Neuronal stem cell (in vitro differentiated cells): ENCODE data around the gene RUNX1.

Experiments used
- DNase-seq: peaks from one replicate; pipeline ENCODE4 v3.0.0-alpha.2; 2013; ENCODE audit warnings: low spot score
- H2AFZ ChIP-seq: one replicate; pipeline ENCODE4 v1.6.1; 2013; ENCODE audit warnings: mild to moderate bottlenecking, low read length, inconsistent platforms
- H2AK5ac ChIP-seq: 2 replicates; pipeline ENCODE4 v1.6.1; 2013; ENCODE audit warnings: low read depth, mild to moderate bottlenecking, inconsistent platforms, low read length, moderate library complexity, mixed read lengths
- H2BK120ac ChIP-seq: 2 replicates; pipeline ENCODE4 v1.6.1; 2013; ENCODE audit warnings: low read depth, mild to moderate bottlenecking, inconsistent platforms, low read length, moderate library complexity, mixed read lengths
- H2BK12ac ChIP-seq: one replicate; pipeline ENCODE4 v1.6.1; 2013; ENCODE audit warnings: low read length, inconsistent platforms
- H2BK15ac ChIP-seq: 2 replicates; pipeline ENCODE4 v1.6.1; 2013; ENCODE audit warnings: mild to moderate bottlenecking, low read length, inconsistent platforms, mixed read lengths
- H2BK5ac ChIP-seq: one replicate; pipeline ENCODE4 v1.6.1; 2013; ENCODE audit warnings: inconsistent platforms, mild to moderate bottlenecking, low read length, moderate library complexity
- H3K14ac ChIP-seq: one replicate; pipeline ENCODE4 v1.6.1; 2013; ENCODE audit warnings: low read length, inconsistent platforms
- H3K18ac ChIP-seq: 2 replicates; pipeline ENCODE4 v1.6.1; 2013; ENCODE audit warnings: low read length, inconsistent platforms
- H3K23ac ChIP-seq: 2 replicates; pipeline ENCODE4 v1.6.1; 2013; ENCODE audit warnings: low read depth, mild to moderate bottlenecking, mixed read lengths, low read length, inconsistent platforms; ENCODE audit not compliant: poor library complexity
- H3K27ac ChIP-seq: replicated peaks from 3 replicates; pipeline ENCODE4 v1.5.1; 2013; ENCODE audit warnings: low read length, inconsistent platforms
- H3K27me3 ChIP-seq, 3 experiments: 2 replicates each; pipeline ENCODE4 v1.6.1; 2013; ENCODE audit warnings: low read length in 3 of 3, mild to moderate bottlenecking in 2 of 3, inconsistent platforms in 1 of 3, low read depth in 1 of 3, mixed read lengths in 1 of 3, moderate library complexity in 1 of 3; ENCODE audit not compliant: control insufficient read depth in 3 of 3, insufficient read depth in 3 of 3
- H3K36me3 ChIP-seq, 2 donors: replicated peaks in 1 of 2; 2 replicates each; pipeline ENCODE4 v1.6.1; 2013; ENCODE audit warnings: low read length in 2 of 2; ENCODE audit not compliant: control insufficient read depth in 2 of 2, insufficient read depth in 2 of 2
- H3K4ac ChIP-seq: 2 replicates; pipeline ENCODE4 v1.6.1; 2013; ENCODE audit warnings: inconsistent platforms, mild to moderate bottlenecking, low read length, moderate library complexity
- H3K4me1 ChIP-seq, 2 donors: 1 replicate in 1 of 2; 2 replicates in 1 of 2; pipeline ENCODE4 v1.6.1; 2013; ENCODE audit warnings: low read length in 2 of 2, low read depth in 1 of 2; ENCODE audit not compliant: control insufficient read depth in 2 of 2, insufficient read depth in 1 of 2
- H3K4me2 ChIP-seq: one replicate; pipeline ENCODE4 v1.6.1; 2013; ENCODE audit warnings: mild to moderate bottlenecking, low read length, inconsistent platforms; ENCODE audit not compliant: insufficient read depth, poor library complexity, severe bottlenecking
- H3K4me3 ChIP-seq, 2 donors: 2 replicates each; pipeline ENCODE4 v1.5.1; 2013; ENCODE audit warnings: low read length in 2 of 2, mild to moderate bottlenecking in 2 of 2, inconsistent platforms in 1 of 2, moderate library complexity in 1 of 2
- H3K79me1 ChIP-seq: one replicate; pipeline ENCODE4 v1.6.1; 2013; ENCODE audit warnings: low read depth, mild to moderate bottlenecking, inconsistent platforms, low read length, moderate library complexity
- H3K9ac ChIP-seq: one replicate; pipeline ENCODE4 v1.6.1; 2013; ENCODE audit warnings: mild to moderate bottlenecking, low read depth, low read length, inconsistent platforms; ENCODE audit not compliant: poor library complexity
- H3K9me3 ChIP-seq, 2 donors: replicated peaks in 1 of 2; 2 replicates each; pipeline versions ENCODE3 to v1.6.1; 2013; ENCODE audit warnings: low read length in 2 of 2, mild to moderate bottlenecking in 2 of 2, inconsistent platforms in 1 of 2, low read depth in 1 of 2, mixed read lengths in 1 of 2, moderate library complexity in 1 of 2; ENCODE audit not compliant: control insufficient read depth in 2 of 2, insufficient read depth in 1 of 2
- H4K8ac ChIP-seq: one replicate; pipeline ENCODE4 v1.6.1; 2013; ENCODE audit warnings: low read depth, mild to moderate bottlenecking, inconsistent platforms, low read length, moderate library complexity
- H4K91ac ChIP-seq: one replicate; pipeline ENCODE4 v1.6.1; 2013; ENCODE audit warnings: low read length, low read depth, mild to moderate bottlenecking, inconsistent platforms; ENCODE audit not compliant: poor library complexity
- WGBS, 2 donors: extraction: QIAGEN DNeasy Blood & Tissue Kit; methylation state at CpG; one replicate each; pipeline ENCODE4 v1.1.7; 2013; ENCODE audit warnings: missing lambda C conversion rate in 2 of 2, mixed read lengths in 1 of 2; ENCODE audit not compliant: insufficient read length in 2 of 2, insufficient replicate concordance in 1 of 2; ENCODE audit errors: extremely low coverage in 2 of 2; 5-methylcytosine and 5-hydroxymethylcytosine counted together

The RUNX1 gene

GRCh38 chr21:35093514-35093913 is 44.4 kb upstream of the RUNX1 start:
- H2BK12ac ChIP-seq: no peak overlapping the region
- no peak overlapping the region for H3K4me3 ChIP-seq
- no peaks in the 10 kb centered on the region for H3K79me1 ChIP-seq
- no peak overlapping the region for H3K9ac ChIP-seq
- H3K9me3 ChIP-seq: no peaks in the 10 kb centered on the region
- no CpG with 5 or more reads among the region's 5 CpGs for WGBS, 2 donors
- H2AK5ac ChIP-seq: no peak overlapping the region
- no peak overlapping the region for H2BK120ac ChIP-seq
- H2BK5ac ChIP-seq: no peak overlapping the region
- no peak overlapping the region for H3K18ac ChIP-seq
- H3K27me3 ChIP-seq: no peaks in the 10 kb centered on the region
- no peak for DNase-seq
- no peak overlapping the region for H3K4me2 ChIP-seq
- H3K36me3 ChIP-seq: no peaks in the 10 kb centered on the region
- H2AFZ ChIP-seq: no peak overlapping the region
- no peak overlapping the region for H2BK15ac ChIP-seq
- H3K14ac ChIP-seq: no peak overlapping the region
- H3K4me1 ChIP-seq: no peaks in the 10 kb centered on the region
- H4K91ac ChIP-seq: no peak overlapping the region
- H3K23ac ChIP-seq: no peak overlapping the region
- H3K4ac ChIP-seq: no peak overlapping the region
- H3K27ac ChIP-seq: no peak overlapping the region
- no peak overlapping the region for H4K8ac ChIP-seq

- no peaks in the 10 kb centered on the region for H3K9me3 ChIP-seq
- no peak overlapping the region for H3K4ac ChIP-seq
- H3K4me2 ChIP-seq: no peak overlapping the region
- no peak overlapping the region for H2AK5ac ChIP-seq
- H4K91ac ChIP-seq: no peak overlapping the region
- H3K27me3 ChIP-seq: no peaks in the 10 kb centered on the region
- H3K18ac ChIP-seq: no peak overlapping the region
- no peak overlapping the region for H3K4me3 ChIP-seq
- H2BK15ac ChIP-seq: no peak overlapping the region
- H2BK12ac ChIP-seq: no peak overlapping the region
- H2AFZ ChIP-seq: no peak overlapping the region
- H3K79me1 ChIP-seq: no peaks in the 10 kb centered on the region
- no CpG with 5 or more reads among the region's 3 CpGs for WGBS, 2 donors
- no peak overlapping the region for H3K14ac ChIP-seq
- H3K9ac ChIP-seq: no peak overlapping the region
- no peaks in the 10 kb centered on the region for H3K4me1 ChIP-seq
- no peak for DNase-seq
- H2BK5ac ChIP-seq: no peak overlapping the region
- no peak overlapping the region for H3K27ac ChIP-seq
- no peaks in the 10 kb centered on the region for H3K36me3 ChIP-seq
- H4K8ac ChIP-seq: no peak overlapping the region
- H2BK120ac ChIP-seq: no peak overlapping the region
- no peak overlapping the region for H3K23ac ChIP-seq
These were observed 42.4 kb upstream of the RUNX1 start for GRCh38 chr21:35091496-35091895.

GRCh38 chr21:35090403-35090802 is 41.3 kb upstream of the RUNX1 start:
- H3K36me3 ChIP-seq: no peaks in the 10 kb centered on the region
- no peak overlapping the region for H2AK5ac ChIP-seq
- H3K9me3 ChIP-seq: no peaks in the 10 kb centered on the region
- H3K27ac ChIP-seq: no peak overlapping the region
- no peak overlapping the region for H4K8ac ChIP-seq
- no peaks in the 10 kb centered on the region for H3K79me1 ChIP-seq
- H3K23ac ChIP-seq: no peak overlapping the region
- WGBS, 2 donors: no CpG with 5 or more reads among the region's 4 CpGs
- no peaks in the 10 kb centered on the region for H3K27me3 ChIP-seq
- no peak overlapping the region for H3K14ac ChIP-seq
- H3K4ac ChIP-seq: no peak overlapping the region
- H3K4me2 ChIP-seq: no peak overlapping the region
- H2BK12ac ChIP-seq: no peak overlapping the region
- no peak overlapping the region for H2BK5ac ChIP-seq
- no peak overlapping the region for H3K18ac ChIP-seq
- H3K9ac ChIP-seq: no peak overlapping the region
- H3K4me1 ChIP-seq: no peaks in the 10 kb centered on the region
- H2BK120ac ChIP-seq: no peak overlapping the region
- H4K91ac ChIP-seq: no peak overlapping the region
- no peak overlapping the region for H3K4me3 ChIP-seq
- no peak overlapping the region for H2BK15ac ChIP-seq
- H2AFZ ChIP-seq: no peak overlapping the region
- DNase-seq: no peak

GRCh38 chr21:35088319-35088771 is 39.2 kb upstream of the RUNX1 start:
- H2BK5ac ChIP-seq: no peak overlapping the region
- no peak overlapping the region for H2AK5ac ChIP-seq
- no peaks in the 10 kb centered on the region for H3K27me3 ChIP-seq
- H2BK120ac ChIP-seq: no peak overlapping the region
- no peak overlapping the region for H4K8ac ChIP-seq
- no peak overlapping the region for H3K4ac ChIP-seq
- H3K4me3 ChIP-seq: no peak overlapping the region
- no peak overlapping the region for H3K4me2 ChIP-seq
- no peak overlapping the region for H2BK15ac ChIP-seq
- no peak overlapping the region for H2BK12ac ChIP-seq
- no peaks in the 10 kb centered on the region for H3K79me1 ChIP-seq
- DNase-seq: no peak
- no peak overlapping the region for H2AFZ ChIP-seq
- no peaks in the 10 kb centered on the region for H3K9me3 ChIP-seq
- H3K27ac ChIP-seq: no peak overlapping the region
- H3K36me3 ChIP-seq: no peaks in the 10 kb centered on the region
- WGBS, 2 donors: no CpG with 5 or more reads among the region's 2 CpGs
- H3K9ac ChIP-seq: no peak overlapping the region
- no peak overlapping the region for H3K14ac ChIP-seq
- no peaks in the 10 kb centered on the region for H3K4me1 ChIP-seq
- H3K23ac ChIP-seq: no peak overlapping the region
- no peak overlapping the region for H4K91ac ChIP-seq
- H3K18ac ChIP-seq: no peak overlapping the region
